Measurements from ENCODE around the gene GHR.

Gene GHR

GRCh38 chr5:42631241-42631640 is 208.0 kb downstream of the GHR start:
- H3K36me3 ChIP-seq = no peaks in the 10 kb centered on the region
- H3K4me3 ChIP-seq (ENCODE audit: low read depth, low read length) = no peak overlapping the region
- no peak for DNase-seq
- TF ChIP-seq CTCF (IDR thresholded peaks at IDR 0.05; ENCODE audit: low read depth, low read length) = no peak
- no peak overlapping the region for H3K27ac ChIP-seq
- peaks cover 17% of the 10 kb centered on the region for H3K27me3 ChIP-seq (ENCODE audit: insufficient read depth, low read depth, severe bottlenecking)
- H3K9me3 ChIP-seq (ENCODE audit: severe bottlenecking) = no peaks in the 10 kb centered on the region

GRCh38 chr5:42632354-42632900 is 209.2 kb downstream of the GHR start:
- Histone ChIP-seq H3K27me3 (ENCODE audit: insufficient read depth, low read depth, severe bottlenecking) (peaks cover 23% of the 10 kb centered on the region), H3K36me3 (no peaks in the 10 kb centered on the region), H3K4me3 (ENCODE audit: low read depth, low read length) (no peak overlapping the region), H3K9me3 (ENCODE audit: severe bottlenecking) (no peaks in the 10 kb centered on the region), H3K27ac (no peak overlapping the region)
- no peak for TF ChIP-seq CTCF (IDR thresholded peaks at IDR 0.05; ENCODE audit: low read depth, low read length)
- no peak for DNase-seq

GRCh38 chr5:42634575-42634974 is 211.3 kb downstream of the GHR start:
- Histone ChIP-seq H3K4me3 (ENCODE audit: low read depth, low read length) (no peak overlapping the region), H3K36me3 (no peaks in the 10 kb centered on the region), H3K27me3 (ENCODE audit: insufficient read depth, low read depth, severe bottlenecking) (peaks cover 38% of the 10 kb centered on the region), H3K9me3 (ENCODE audit: severe bottlenecking) (no peaks in the 10 kb centered on the region), H3K27ac (no peak overlapping the region)
- DNase-seq = no peak
- TF ChIP-seq CTCF (IDR thresholded peaks at IDR 0.05; ENCODE audit: low read depth, low read length) = no peak

- no peaks in the 10 kb centered on the region for H3K9me3 ChIP-seq (ENCODE audit: severe bottlenecking)
- H3K27ac ChIP-seq = no peak overlapping the region
- H3K36me3 ChIP-seq = no peaks in the 10 kb centered on the region
- no peak for TF ChIP-seq CTCF (IDR thresholded peaks at IDR 0.05; ENCODE audit: low read depth, low read length)
- no peak for DNase-seq
- no peak overlapping the region for H3K4me3 ChIP-seq (ENCODE audit: low read depth, low read length)
- H3K27me3 ChIP-seq (ENCODE audit: insufficient read depth, low read depth, severe bottlenecking) = peaks cover 43% of the 10 kb centered on the region
These were observed 213.2 kb downstream of the GHR start for GRCh38 chr5:42636425-42636824.

- DNase-seq = no peak
- Histone ChIP-seq H3K9me3 (ENCODE audit: severe bottlenecking) (no peaks in the 10 kb centered on the region), H3K27me3 (ENCODE audit: insufficient read depth, low read depth, severe bottlenecking) (peaks cover 48% of the 10 kb centered on the region), H3K36me3 (no peaks in the 10 kb centered on the region), H3K27ac (no peak overlapping the region), H3K4me3 (ENCODE audit: low read depth, low read length) (no peak overlapping the region)
- no peak for TF ChIP-seq CTCF (IDR thresholded peaks at IDR 0.05; ENCODE audit: low read depth, low read length)
These were observed 213.7 kb downstream of the GHR start for GRCh38 chr5:42636946-42637345.

GRCh38 chr5:42638972-42639371 is 215.7 kb downstream of the GHR start:
- H3K9me3 ChIP-seq (ENCODE audit: severe bottlenecking) = no peaks in the 10 kb centered on the region
- peaks cover 44% of the 10 kb centered on the region for H3K27me3 ChIP-seq (ENCODE audit: insufficient read depth, low read depth, severe bottlenecking)
- H3K36me3 ChIP-seq = no peaks in the 10 kb centered on the region
- no peak for TF ChIP-seq CTCF (IDR thresholded peaks at IDR 0.05; ENCODE audit: low read depth, low read length)
- H3K27ac ChIP-seq = no peak overlapping the region
- no peak overlapping the region for H3K4me3 ChIP-seq (ENCODE audit: low read depth, low read length)
- DNase-seq = no peak
